Mesendoderm (in vitro differentiated cells): Measurements from ENCODE around the gene DNAH10.

Source experiments
- DNase-seq: peaks from one replicate; pipeline ENCODE4 v3.0.0; 2013
- H2AK5ac ChIP-seq: 2 replicates; pipeline ENCODE4 v1.6.1; 2013; ENCODE audit warnings: low read length, inconsistent platforms
- H2BK120ac ChIP-seq: 2 replicates; pipeline ENCODE4 v1.6.1; 2013; ENCODE audit warnings: low read depth, mild to moderate bottlenecking, low read length, moderate library complexity, mixed read lengths
- H2BK15ac ChIP-seq: replicated peaks from 2 replicates; pipeline ENCODE4 v1.6.1; 2013; ENCODE audit warnings: low read depth, mild to moderate bottlenecking, moderate library complexity
- H2BK5ac ChIP-seq: 2 replicates; pipeline ENCODE4 v1.6.1; 2013; ENCODE audit warnings: low read length, inconsistent platforms
- H3K18ac ChIP-seq: 2 replicates; pipeline ENCODE4 v1.6.1; 2013; ENCODE audit warnings: mild to moderate bottlenecking, low read length, mixed read lengths
- H3K23ac ChIP-seq: one replicate; pipeline ENCODE4 v1.6.1; 2013; ENCODE audit warnings: low read length
- H3K27ac ChIP-seq: 2 replicates; pipeline ENCODE4 v1.5.1; 2013; ENCODE audit warnings: low read depth, mild to moderate bottlenecking, inconsistent platforms, low read length, moderate library complexity
- H3K27me3 ChIP-seq: 2 replicates; pipeline ENCODE4 v1.6.1; 2013; ENCODE audit warnings: low read length, control low read depth, mild to moderate bottlenecking, inconsistent platforms; ENCODE audit not compliant: insufficient read depth, poor library complexity
- H3K36me3 ChIP-seq: 2 replicates; pipeline ENCODE4 v1.6.1; 2013; ENCODE audit warnings: low read length, inconsistent platforms; ENCODE audit not compliant: control insufficient read depth, insufficient read depth
- H3K4ac ChIP-seq: one replicate; pipeline ENCODE4 v1.6.1; 2013; ENCODE audit warnings: low read depth, mild to moderate bottlenecking, low read length, moderate library complexity
- H3K4me1 ChIP-seq: 2 replicates; pipeline ENCODE4 v1.6.1; 2013; ENCODE audit warnings: low read depth, low read length, inconsistent platforms; ENCODE audit not compliant: control insufficient read depth
- H3K4me2 ChIP-seq: 2 replicates; pipeline ENCODE4 v1.6.1; 2013; ENCODE audit warnings: low read length
- H3K4me3 ChIP-seq: 2 replicates; pipeline ENCODE4 v1.5.1; 2013; ENCODE audit warnings: mild to moderate bottlenecking, low read length
- H3K56ac ChIP-seq: one replicate; pipeline ENCODE4 v1.6.1; 2013; ENCODE audit warnings: low read length
- H3K79me1 ChIP-seq: 2 replicates; pipeline ENCODE4 v1.6.1; 2013; ENCODE audit warnings: low read length, inconsistent platforms
- H3K79me2 ChIP-seq: 2 replicates; pipeline ENCODE4 v1.6.1; 2013; ENCODE audit warnings: mild to moderate bottlenecking, low read length; ENCODE audit not compliant: control insufficient read depth, insufficient read depth
- H3K9ac ChIP-seq: 2 replicates; pipeline ENCODE4 v1.6.1; 2013; ENCODE audit warnings: low read length, inconsistent platforms
- H4K5ac ChIP-seq: one replicate; pipeline ENCODE4 v1.6.1; 2013; ENCODE audit warnings: low read length
- H4K8ac ChIP-seq: one replicate; pipeline ENCODE4 v1.6.1; 2013; ENCODE audit warnings: low read depth, mild to moderate bottlenecking, control low read depth, low read length, moderate library complexity
- WGBS: extraction: QIAGEN DNeasy Blood & Tissue Kit; methylation state at CpG from one replicate; pipeline ENCODE4 v1.1.7; 2013; ENCODE audit warnings: low lambda C conversion rate, missing lambda C conversion rate; ENCODE audit not compliant: insufficient coverage; ENCODE audit errors: extremely low coverage; 5-methylcytosine and 5-hydroxymethylcytosine counted together

The DNAH10 gene

GRCh38 chr12:123912415-123913380 lies 150.6 kb downstream of the DNAH10 start:
- WGBS = no CpG with 5 or more reads among the region's 25 CpGs
- no peak overlapping the region for H3K18ac ChIP-seq
- no peak overlapping the region for H2BK120ac ChIP-seq
- no peaks in the 10 kb centered on the region for H3K4me1 ChIP-seq
- H3K4me2 ChIP-seq = no peak overlapping the region
- no peaks in the 10 kb centered on the region for H3K79me2 ChIP-seq
- H3K9ac ChIP-seq = no peak overlapping the region
- no peak overlapping the region for H2AK5ac ChIP-seq
- H2BK15ac ChIP-seq = no peak overlapping the region
- H3K79me1 ChIP-seq = no peaks in the 10 kb centered on the region
- H3K23ac ChIP-seq = no peak overlapping the region
- no peak overlapping the region for H4K5ac ChIP-seq
- H4K8ac ChIP-seq = no peak overlapping the region
- H3K4ac ChIP-seq = no peak overlapping the region
- H3K4me3 ChIP-seq = no peak overlapping the region
- no peak overlapping the region for H3K27ac ChIP-seq
- no peaks in the 10 kb centered on the region for H3K36me3 ChIP-seq
- H2BK5ac ChIP-seq = no peak overlapping the region
- H3K27me3 ChIP-seq = no peaks in the 10 kb centered on the region
- H3K56ac ChIP-seq = no peak overlapping the region
- DNase-seq = peak; percentile 40

GRCh38 chr12:123914726-123915333 lies 152.7 kb downstream of the DNAH10 start:
- no peak overlapping the region for H2BK5ac ChIP-seq

GRCh38 chr12:123916729-123917128 lies 154.6 kb downstream of the DNAH10 start:
- no peaks in the 10 kb centered on the region for H3K4me1 ChIP-seq

More at GRCh38 chr12:123914726-123915333, 152.7 kb downstream of the DNAH10 start:
- Histone ChIP-seq H2AK5ac (no peak overlapping the region), H3K36me3 (no peaks in the 10 kb centered on the region), H3K4me2 (no peak overlapping the region), H3K4me1 (no peaks in the 10 kb centered on the region), H3K23ac (no peak overlapping the region), H3K79me2 (no peaks in the 10 kb centered on the region), H2BK15ac (no peak overlapping the region), H4K8ac (no peak overlapping the region), H3K27ac (no peak overlapping the region), H3K27me3 (no peaks in the 10 kb centered on the region), H3K4me3 (no peak overlapping the region), H3K9ac (no peak overlapping the region), H3K56ac (no peak overlapping the region), H3K4ac (no peak overlapping the region), H3K18ac (no peak overlapping the region), H2BK120ac (no peak overlapping the region), H3K79me1 (no peaks in the 10 kb centered on the region), H4K5ac (no peak overlapping the region)
- no peak for DNase-seq
- WGBS = no CpG with 5 or more reads among the region's 20 CpGs

GRCh38 chr12:123917337-123917850 lies 155.3 kb downstream of the DNAH10 start:
- DNase-seq = no peak
- Histone ChIP-seq H4K8ac (no peak overlapping the region), H3K27me3 (no peaks in the 10 kb centered on the region), H3K4me1 (no peaks in the 10 kb centered on the region), H3K4me3 (no peak overlapping the region), H3K23ac (no peak overlapping the region), H3K79me1 (no peaks in the 10 kb centered on the region), H3K56ac (no peak overlapping the region), H2BK5ac (no peak overlapping the region), H3K18ac (no peak overlapping the region), H3K79me2 (no peaks in the 10 kb centered on the region), H2BK15ac (no peak overlapping the region), H3K9ac (no peak overlapping the region), H3K4ac (no peak overlapping the region), H3K27ac (no peak overlapping the region), H2AK5ac (no peak overlapping the region), H3K4me2 (no peak overlapping the region), H2BK120ac (no peak overlapping the region), H3K36me3 (no peaks in the 10 kb centered on the region), H4K5ac (no peak overlapping the region)
- WGBS = no CpG with 5 or more reads among the region's 19 CpGs

More at GRCh38 chr12:123916729-123917128, 154.6 kb downstream of the DNAH10 start:
- WGBS = no CpG with 5 or more reads among the region's 5 CpGs
- Histone ChIP-seq H3K79me1 (no peaks in the 10 kb centered on the region), H3K4me2 (no peak overlapping the region), H3K4me3 (no peak overlapping the region), H3K79me2 (no peaks in the 10 kb centered on the region), H3K56ac (no peak overlapping the region), H3K9ac (no peak overlapping the region), H4K5ac (no peak overlapping the region), H2BK120ac (no peak overlapping the region), H2AK5ac (no peak overlapping the region), H2BK15ac (no peak overlapping the region), H2BK5ac (no peak overlapping the region), H3K4ac (no peak overlapping the region), H3K18ac (no peak overlapping the region), H3K36me3 (no peaks in the 10 kb centered on the region), H3K23ac (no peak overlapping the region), H3K27me3 (no peaks in the 10 kb centered on the region), H4K8ac (no peak overlapping the region), H3K27ac (no peak overlapping the region)
- DNase-seq = peak; percentile 34

DNA sequence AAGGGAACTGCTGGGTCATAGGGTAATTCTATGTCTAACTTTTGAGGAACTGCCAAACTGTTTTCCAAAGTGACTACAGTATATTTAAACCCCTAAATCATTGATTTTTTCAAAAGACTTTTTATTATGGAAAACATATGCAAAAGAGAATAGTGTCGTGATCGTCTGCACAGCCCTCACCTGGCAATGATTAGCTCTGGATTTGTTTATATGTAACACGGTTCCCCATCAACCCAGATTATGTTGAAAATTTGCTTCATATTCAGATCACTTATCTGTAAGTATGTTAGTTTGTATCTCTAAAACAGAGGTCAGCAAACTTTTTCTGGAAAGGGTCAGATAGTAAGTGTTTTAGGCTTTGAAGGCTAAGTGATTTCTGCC lies 157.9 kb downstream of the DNAH10 start:
- no peaks in the 10 kb centered on the region for H3K79me1 ChIP-seq
- no peak overlapping the region for H2BK5ac ChIP-seq
- H3K23ac ChIP-seq = no peak overlapping the region
- no peak overlapping the region for H2BK15ac ChIP-seq
- H2BK120ac ChIP-seq = no peak overlapping the region
- no peak overlapping the region for H4K5ac ChIP-seq
- H3K27ac ChIP-seq = no peak overlapping the region
- H2AK5ac ChIP-seq = no peak overlapping the region
- H4K8ac ChIP-seq = no peak overlapping the region
- H3K18ac ChIP-seq = no peak overlapping the region
- no peaks in the 10 kb centered on the region for H3K36me3 ChIP-seq
- H3K9ac ChIP-seq = no peak overlapping the region
- no peak for DNase-seq
- H3K27me3 ChIP-seq = no peaks in the 10 kb centered on the region
- WGBS = no CpG with 5 or more reads among the region's 3 CpGs
- H3K56ac ChIP-seq = no peak overlapping the region
- no peak overlapping the region for H3K4ac ChIP-seq
- no peak overlapping the region for H3K4me2 ChIP-seq
- H3K79me2 ChIP-seq = no peaks in the 10 kb centered on the region
- no peak overlapping the region for H3K4me3 ChIP-seq
- no peaks in the 10 kb centered on the region for H3K4me1 ChIP-seq
